ENCODE results near the gene ZNF740. TPM values are rescaled to one million over a fixed set of nuclear protein-coding genes. Genes with fewer than 3 reads are reported as not detected.
"Not testable (repeated sequence)": the region's sequence is repeated elsewhere in the genome, so short reads cannot be mapped to it uniquely, and the experiment has no call there.

The ZNF740 gene, protein sequence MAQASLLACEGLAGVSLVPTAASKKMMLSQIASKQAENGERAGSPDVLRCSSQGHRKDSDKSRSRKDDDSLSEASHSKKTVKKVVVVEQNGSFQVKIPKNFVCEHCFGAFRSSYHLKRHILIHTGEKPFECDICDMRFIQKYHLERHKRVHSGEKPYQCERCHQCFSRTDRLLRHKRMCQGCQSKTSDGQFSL
- 16.8 TPM for total RNA-seq

GRCh38 chr12:53180220-53180930 is at the start of gene ZNF740, which contains the start of gene CSAD:
TSS of gene ZNF740 (plus strand) at chr12:53180722. CDS start at chr12:53181984, 1,262 bp downstream.
TSS of gene CSAD (minus strand) at chr12:53180925. CDS start at chr12:53173470, 7,455 bp downstream.
- DNase-seq: peak; percentile 99

DNA sequence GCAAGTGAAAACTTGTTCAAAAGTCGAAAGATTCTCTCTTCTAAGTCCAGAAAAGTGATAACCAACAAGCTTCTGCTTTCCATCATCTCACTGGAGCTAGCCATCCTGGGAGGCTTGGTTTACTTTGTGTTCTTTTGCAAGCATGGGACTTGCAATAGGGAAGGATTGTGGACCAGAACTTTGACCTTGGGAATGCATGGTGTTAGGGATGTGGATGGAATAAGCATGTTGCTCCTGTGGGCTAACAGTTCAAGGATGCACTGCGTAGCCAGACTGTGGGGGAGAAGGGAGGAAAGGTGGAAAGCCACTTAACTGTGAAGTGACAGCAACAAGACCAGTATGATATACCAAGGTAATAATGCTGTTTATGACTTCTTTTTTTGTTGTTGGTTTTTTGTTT is 48.7 kb upstream of the ZNF740 start:
- no peak for DNase-seq

GRCh38 chr12:53133722-53134121 is 46.8 kb upstream of the ZNF740 start:
- no peak for DNase-seq

GRCh38 chr12:53143355-53143754 is 37.2 kb upstream of the ZNF740 start:
- DNase-seq: no peak

DNA sequence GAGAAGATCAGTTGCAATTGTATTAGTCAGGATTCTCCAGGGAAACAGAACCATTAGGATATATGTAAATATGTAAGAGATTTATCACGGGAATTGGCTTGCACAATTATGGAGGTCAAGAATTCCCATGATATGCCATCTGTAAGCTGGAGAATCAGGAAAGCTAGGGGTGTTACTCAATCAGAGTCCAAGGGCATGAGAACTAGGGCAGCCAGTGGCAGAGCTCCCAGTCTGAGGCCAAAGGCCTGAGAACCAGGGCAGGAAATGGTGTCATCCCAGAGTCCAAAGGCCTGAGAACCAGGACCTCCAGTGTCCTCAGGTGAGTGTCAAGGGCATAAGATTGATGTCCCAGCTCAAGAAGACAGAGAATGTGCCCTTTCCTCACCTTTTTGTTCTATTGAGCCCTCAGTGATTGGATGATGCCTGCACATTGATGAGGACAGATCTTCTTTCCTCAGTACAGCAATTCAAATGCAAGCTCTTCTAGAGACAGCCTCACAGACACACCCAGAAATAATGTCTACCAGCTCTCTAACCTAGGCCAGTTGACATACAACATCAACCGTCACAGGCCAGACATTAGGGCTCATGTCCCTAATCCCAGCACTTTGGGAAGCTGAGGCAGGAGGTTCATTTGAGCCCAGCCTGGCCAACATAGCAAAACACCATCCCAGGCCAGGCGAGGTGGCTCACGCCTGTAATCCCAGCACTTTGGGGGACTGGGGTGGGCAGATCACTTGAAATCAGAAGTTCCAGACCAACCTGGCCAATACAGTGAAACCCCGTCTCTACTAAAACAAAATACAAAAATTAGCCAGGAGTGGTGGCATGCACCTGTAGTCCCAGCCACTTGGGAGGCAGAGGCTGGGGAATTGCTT is 34.9 kb upstream of the ZNF740 start:
- DNase-seq: no peak

GRCh38 chr12:53147181-53147580 is 33.3 kb upstream of the ZNF740 start:
- no peak for DNase-seq

DNA sequence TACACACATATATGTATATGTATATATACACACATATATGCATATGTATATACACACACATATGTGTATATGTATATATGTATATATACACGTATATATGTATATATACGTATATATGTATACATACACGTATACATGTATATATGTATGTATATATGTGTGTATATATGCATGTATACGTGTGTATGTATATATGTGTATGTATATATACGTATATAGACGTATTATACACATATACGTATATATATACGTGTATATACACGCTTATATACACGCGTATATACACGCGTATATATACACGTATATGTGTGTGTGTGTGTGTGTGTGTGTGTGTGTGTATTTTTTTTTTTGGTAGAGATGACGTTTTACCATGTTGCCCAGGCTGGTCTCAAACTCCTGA is 32.9 kb upstream of the ZNF740 start:
- no peak for DNase-seq

- DNase-seq: no peak
Observed at GRCh38 chr12:53151039-53151438, 29.5 kb upstream of the ZNF740 start.

DNA sequence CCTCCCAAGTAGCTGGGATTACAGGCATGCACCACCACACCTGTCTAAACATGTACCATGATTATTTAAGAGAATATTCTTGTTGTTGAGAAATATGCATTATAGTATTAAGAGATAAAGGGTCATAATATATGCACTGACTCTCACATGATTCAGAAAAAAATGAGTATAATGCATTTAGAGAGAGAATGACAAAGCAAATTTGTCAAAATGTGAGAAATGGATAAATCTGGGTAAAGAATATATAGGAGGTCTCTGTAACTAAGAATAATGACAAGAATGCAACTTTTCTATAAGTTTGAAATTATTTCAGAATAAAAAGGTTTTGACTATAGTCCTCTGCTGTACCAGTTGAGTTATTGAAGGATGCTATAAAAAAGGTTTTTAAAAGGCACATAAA is 28.1 kb upstream of the ZNF740 start:
- DNase-seq: no peak

- DNase-seq: peak; percentile 88
Observed at GRCh38 chr12:53159195-53159839, 21.2 kb upstream of the ZNF740 start.

GRCh38 chr12:53160000-53160399 is 20.5 kb upstream of the ZNF740 start:
- DNase-seq: no peak

DNA sequence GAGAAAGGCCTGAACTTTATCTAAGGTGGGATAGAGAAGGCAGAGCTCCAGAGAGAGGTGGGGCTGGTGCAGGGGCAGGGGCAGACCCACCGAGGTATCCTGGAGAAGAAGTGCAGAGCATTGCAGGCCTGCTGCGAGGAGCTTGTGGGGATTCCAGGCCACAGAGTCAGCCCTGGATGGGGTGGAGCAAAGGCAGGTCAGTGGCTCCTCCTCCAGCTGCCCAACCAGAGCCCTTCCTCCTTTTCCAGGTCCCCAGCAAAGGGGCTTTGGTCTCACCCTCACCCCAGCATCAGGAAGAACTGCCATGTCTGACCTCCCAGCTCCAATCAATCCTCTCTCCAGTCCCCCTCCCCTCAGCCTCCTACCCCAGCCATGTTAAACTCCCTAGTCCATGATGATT is 19.8 kb upstream of the ZNF740 start:
- DNase-seq: no peak

DNA sequence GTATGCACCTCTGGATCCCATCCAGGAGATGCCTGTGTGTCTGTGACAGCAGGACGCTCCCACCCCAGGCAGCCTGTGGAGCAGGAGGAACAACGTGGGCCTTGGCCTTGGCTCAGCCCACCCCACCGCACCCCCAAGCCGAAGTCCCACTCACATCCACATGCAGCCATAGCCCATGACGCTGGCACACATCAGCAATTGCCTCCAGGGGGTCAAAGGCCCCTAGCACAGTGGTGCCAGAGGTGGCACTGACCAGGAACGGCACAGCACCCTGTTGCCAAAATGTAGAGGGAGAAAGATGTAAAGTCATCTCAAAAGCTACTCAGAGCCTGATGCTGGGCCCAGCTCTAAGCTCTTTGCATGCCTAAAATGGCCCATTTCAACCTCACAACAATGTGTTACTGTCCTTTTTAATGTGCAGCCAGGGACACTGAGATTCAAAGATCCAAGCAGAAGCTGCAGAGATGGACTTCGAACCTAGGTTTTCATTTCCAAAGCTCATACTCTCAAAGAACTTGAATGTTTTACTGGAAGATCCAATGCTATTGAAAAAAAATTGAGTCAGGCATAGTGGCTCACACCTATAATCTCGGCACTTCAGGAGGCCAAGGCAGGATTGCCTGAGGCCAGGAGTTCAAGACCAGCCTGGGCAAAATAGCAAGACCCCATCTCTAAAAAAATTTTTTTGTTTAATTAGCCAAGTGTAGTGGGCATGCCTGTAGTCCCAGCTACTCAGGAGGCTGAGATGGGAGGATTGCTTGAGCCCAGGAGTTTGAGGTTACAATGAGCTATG is 19.2 kb upstream of the ZNF740 start:
- DNase-seq: no peak

GRCh38 chr12:53163008-53163407 is 17.5 kb upstream of the ZNF740 start:
- DNase-seq: not testable (repeated sequence)

- no peak for DNase-seq
Observed at GRCh38 chr12:53166837-53167236, 13.7 kb upstream of the ZNF740 start.

DNA sequence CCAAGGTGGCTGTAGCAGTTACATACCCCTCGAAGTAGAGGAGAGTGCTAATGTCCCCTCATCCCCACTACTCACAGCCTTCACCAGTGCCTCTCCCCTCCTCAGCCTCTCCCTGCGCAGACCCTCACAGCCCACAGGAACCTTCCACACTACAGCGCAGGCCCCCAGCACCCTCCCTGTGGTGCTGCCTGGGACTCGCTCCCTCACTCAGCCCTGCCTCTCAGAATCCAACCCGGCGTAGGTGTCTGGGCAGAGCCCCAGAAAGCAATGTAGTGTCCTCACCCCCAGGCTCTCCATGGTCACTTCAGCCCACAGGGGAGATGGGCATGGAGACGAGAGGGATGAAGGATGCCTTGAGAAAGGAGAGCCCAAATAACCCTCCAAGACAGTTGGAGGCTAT is 10.9 kb upstream of the ZNF740 start:
- no peak for DNase-seq

GRCh38 chr12:53170215-53170614 is 10.3 kb upstream of the ZNF740 start:
- DNase-seq: no peak

- DNase-seq: no peak
Observed at GRCh38 chr12:53170876-53171724, 9.4 kb upstream of the ZNF740 start.

DNA sequence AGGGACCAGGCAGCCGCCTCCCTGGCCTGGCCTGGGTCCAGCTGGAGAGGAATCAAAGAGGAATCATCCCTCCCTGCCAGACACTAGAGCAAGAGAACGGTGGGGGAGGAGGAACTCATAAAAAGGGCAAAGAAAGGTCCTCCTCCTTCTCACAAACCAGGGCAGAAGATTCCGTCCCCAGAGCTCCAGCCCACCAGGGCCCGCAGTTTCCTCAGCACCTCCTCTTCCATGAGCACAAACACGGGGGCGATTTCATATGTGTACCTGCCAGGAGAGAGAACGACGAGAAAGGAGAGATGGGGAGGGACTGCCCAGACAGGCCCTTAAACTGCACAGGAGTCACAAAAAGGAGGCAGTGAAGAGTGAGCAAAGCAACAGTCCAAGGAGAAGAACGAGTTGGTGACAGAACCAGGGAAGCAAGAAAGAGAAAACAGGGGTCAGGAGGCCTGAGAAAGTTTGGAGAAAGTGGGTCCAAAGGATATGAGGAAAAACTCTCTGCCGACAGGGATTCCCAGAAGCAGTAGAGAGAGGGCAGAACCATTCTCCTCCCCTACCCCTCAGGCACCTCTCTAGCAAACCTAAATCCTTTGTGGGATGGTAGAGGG is 8.7 kb upstream of the ZNF740 start:
- DNase-seq: peak; percentile 36

- DNase-seq: no peak
Observed at GRCh38 chr12:53172352-53172751, 8.2 kb upstream of the ZNF740 start.

All from tongue (tissue), 2 donors.